ENCODE results near the gene SHISAL2A.

- TF ChIP-seq, protein P1, sequence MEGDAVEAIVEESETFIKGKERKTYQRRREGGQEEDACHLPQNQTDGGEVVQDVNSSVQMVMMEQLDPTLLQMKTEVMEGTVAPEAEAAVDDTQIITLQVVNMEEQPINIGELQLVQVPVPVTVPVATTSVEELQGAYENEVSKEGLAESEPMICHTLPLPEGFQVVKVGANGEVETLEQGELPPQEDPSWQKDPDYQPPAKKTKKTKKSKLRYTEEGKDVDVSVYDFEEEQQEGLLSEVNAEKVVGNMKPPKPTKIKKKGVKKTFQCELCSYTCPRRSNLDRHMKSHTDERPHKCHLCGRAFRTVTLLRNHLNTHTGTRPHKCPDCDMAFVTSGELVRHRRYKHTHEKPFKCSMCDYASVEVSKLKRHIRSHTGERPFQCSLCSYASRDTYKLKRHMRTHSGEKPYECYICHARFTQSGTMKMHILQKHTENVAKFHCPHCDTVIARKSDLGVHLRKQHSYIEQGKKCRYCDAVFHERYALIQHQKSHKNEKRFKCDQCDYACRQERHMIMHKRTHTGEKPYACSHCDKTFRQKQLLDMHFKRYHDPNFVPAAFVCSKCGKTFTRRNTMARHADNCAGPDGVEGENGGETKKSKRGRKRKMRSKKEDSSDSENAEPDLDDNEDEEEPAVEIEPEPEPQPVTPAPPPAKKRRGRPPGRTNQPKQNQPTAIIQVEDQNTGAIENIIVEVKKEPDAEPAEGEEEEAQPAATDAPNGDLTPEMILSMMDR (IDR thresholded peaks at IDR 0.05; ENCODE audit: borderline replicate concordance, extremely low read depth, low read length, poor library complexity, severe bottlenecking) = no peak
- no peak for TF ChIP-seq EZH2 (IDR thresholded peaks at IDR 0.05; ENCODE audit: borderline replicate concordance, low read depth, low read length, severe bottlenecking)
Measured at GRCh38 chr1:52645261-52645660, 12.3 kb downstream of the SHISAL2A start.
